HG02943 (cell line): Measurements from ENCODE around the gene TMED1.
A peak's percentile ranks its signal among the peaks of the same experiment; 100 is the strongest.
"Not testable (repeated sequence)": the region's sequence is repeated elsewhere in the genome, so short reads cannot be mapped to it uniquely, and the experiment has no call there.

Experiments
- ATAC-seq: cut with Tn5 transposase; IDR thresholded peaks from one replicate; pipeline ENCODE4 v1.9.1; 2021; ENCODE audit warnings: mild to moderate bottlenecking, low read depth, moderate library complexity; ENCODE audit not compliant: unreplicated experiment

Gene TMED1

DNA sequence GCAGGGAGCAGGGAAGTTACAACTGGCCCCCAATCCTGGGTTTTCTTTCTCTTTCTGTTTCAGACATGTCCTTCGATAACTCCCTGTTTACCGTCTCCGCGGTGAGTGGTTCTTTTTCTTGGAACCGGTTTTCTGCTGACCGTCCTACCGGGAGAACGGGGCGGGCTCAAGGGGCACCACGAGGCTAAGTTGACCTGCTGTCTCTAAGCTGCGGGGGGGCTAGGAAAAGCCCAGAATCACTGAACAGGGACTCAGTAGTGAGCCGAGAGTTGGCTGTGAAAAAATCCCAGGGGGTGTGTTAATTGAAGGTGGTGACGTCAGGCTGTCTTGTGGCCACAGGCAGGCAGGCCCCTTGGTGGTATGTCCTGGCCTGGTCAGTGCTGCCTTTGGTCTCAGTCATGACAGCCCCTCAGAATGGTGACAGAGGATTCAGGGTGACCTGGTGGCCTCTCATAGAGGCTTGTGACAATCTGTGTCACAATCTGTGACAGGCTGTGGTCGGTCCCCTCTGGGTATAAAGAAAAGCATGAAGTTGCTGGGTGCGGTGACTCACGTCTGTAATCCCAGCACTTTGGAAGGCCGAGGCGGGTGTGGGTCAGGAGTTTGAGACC lies 27.2 kb upstream of the TMED1 start:
- ATAC-seq, result no peak

DNA sequence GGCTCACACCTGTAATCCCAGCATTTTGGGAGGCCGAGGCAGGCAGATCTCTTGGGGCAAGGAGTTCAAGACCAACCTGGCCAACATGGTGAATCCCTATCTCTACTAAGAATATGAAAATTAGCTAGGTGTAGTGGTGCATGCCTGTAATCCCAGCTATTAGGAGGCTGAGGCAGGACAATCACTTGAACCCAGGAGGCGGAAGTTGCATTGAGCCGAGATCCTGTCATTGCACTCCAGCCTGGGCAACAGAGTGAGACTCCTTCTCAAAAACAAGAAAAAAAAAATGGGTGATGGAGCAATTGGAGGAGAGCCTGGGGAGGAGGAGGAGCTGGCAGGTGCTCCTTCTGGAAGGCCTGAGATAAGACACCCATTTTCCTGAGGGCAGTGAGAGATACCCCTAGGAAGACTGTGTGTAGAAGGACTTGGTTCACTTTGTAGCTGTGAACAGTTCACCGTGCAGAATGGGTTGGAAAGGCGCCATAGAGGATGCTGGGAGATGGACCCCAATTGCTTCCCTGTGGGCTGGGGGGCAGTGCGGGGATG lies 26.6 kb upstream of the TMED1 start:
- ATAC-seq, result no peak

- no peak for ATAC-seq
Observed at GRCh38 chr19:10861103-10861651, 25.2 kb upstream of the TMED1 start.

DNA sequence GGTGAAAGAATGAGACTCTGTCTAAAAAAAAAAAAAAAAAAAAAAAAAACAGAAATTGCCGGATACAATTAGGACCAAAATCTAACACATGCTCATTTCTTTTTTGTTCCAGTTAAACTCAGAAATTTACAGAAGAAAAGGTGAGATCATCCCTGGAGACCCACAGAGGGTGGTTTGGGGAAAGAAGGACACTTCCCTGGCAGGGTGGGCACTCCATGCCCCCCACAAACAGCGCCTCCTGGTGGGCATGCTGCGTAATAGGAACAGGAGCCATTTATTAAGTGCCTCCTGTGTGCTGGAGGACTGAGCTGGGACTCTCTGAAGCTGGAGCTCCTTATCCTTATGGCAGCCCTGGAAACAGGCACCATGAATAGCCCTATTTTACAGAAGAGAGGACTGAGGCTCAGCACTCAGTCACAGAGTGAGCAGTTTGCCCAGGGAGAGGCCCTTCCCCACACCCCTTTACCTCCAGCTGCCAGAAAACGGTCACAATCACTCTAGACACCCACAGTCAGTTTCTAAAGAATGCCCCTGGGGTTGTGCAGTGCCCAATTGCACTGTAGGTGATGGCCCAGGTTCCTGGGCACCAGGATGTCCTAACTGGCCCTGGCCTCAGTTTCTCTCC lies 22.3 kb upstream of the TMED1 start:
- no peak for ATAC-seq

DNA sequence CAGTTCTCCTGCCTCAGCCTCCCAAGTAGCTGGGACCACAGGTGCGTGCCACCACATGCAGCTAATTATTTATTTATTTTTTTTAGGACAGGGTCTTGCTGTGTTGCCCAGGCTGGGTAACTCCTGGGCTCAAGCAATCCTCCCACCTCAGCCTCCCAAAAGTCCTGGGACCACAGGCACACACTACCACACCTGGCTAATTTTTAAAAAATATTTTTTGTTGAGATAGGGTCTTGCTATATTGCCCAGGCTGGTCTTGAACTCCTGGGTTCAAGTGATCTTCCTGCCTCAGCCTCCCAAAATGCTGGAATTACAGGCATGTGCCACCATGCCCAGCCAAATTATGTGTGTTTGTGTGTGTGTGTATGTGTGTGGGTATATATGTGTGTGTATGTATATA lies 20.9 kb upstream of the TMED1 start:
- ATAC-seq, result not testable (repeated sequence)

DNA sequence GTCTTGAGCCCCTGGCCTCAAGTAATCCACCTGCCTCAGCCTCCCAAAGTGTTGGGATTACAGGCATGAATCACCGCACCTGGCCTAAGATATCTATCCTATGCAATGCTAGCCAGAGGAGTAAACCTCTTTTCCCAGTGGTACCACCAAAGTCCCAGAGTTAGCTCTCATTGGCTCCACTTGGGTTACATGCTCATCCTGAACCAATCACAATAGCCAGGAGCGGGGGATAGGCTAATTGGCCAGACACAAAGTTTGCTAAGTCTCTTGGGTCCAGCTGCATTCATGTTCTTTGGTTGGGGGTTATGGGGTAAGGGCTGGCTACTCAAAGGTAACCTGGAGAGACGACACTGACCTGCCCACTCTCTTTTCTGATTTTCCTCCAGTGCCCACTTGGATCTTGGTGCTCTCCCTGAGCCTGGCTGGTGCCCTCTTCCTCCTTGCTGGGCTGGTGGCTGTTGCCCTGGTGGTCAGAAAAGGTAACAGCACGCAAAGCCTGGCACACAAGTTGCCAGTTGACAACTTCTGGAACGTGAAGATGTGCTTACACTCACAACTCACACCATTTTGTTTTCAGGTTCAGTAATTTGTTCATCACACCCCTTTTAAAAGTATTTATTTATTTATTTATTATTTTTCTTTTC lies 20.0 kb upstream of the TMED1 start:
- ATAC-seq, result no peak

DNA sequence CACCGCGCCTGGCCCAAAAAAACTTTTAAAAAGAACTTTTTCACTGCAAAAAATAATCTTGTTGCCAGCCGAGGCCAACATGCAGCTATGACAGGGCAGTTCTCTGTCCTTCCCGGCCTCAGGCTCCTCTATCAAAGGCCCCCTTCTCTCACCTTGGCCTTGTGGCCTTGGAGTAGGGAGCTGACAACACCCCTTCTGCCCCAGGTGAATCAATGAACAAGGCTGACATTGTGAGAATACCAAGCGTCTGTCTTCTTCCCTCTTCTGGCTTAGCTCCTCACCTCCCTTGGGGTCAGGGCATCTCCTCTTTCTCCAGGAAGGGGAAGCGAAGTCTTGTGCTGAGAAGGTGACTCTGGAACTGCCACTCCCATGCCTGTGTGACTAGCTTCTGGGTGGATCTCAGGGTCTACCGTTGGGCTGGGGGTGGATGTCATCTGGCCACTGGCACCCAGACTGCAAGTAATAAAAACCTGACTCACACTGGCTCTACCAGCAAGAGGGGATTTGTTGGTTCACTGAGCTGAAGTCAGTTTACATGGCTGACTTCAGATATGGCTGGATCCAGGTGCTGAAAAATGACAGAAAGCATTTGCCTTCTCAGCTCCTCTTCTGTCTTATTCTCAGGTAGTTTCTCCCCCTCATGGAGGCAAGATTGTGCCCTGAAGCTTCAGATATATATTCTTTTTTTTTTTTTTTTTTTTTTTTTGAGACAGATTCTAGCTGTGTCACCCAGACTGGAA lies 18.5 kb upstream of the TMED1 start:
- no peak for ATAC-seq

DNA sequence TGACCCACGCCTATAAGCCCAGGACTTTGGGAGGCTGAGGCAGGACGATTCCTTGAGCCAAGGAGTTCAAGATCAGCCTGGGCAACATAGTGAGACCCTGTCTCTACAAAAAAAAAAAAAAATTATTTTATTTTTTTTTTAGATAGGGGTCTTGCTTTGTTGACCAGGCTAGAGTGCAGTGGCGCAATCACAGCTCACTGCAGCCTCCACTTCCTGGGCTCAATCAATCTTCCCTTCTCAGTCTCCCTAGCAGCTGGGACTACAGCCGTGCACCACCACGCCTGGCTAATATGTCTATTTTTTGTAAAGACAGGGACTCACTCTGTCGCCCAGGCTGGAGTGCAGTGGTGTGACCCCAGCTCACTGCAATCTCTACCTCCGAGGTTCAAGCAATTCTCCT lies 16.9 kb upstream of the TMED1 start:
- ATAC-seq, result no peak

GRCh38 chr19:10852098-10852800 lies 16.2 kb upstream of the TMED1 start:
- ATAC-seq, result no peak

- no peak for ATAC-seq
Observed at GRCh38 chr19:10850631-10851030, 14.6 kb upstream of the TMED1 start.

DNA sequence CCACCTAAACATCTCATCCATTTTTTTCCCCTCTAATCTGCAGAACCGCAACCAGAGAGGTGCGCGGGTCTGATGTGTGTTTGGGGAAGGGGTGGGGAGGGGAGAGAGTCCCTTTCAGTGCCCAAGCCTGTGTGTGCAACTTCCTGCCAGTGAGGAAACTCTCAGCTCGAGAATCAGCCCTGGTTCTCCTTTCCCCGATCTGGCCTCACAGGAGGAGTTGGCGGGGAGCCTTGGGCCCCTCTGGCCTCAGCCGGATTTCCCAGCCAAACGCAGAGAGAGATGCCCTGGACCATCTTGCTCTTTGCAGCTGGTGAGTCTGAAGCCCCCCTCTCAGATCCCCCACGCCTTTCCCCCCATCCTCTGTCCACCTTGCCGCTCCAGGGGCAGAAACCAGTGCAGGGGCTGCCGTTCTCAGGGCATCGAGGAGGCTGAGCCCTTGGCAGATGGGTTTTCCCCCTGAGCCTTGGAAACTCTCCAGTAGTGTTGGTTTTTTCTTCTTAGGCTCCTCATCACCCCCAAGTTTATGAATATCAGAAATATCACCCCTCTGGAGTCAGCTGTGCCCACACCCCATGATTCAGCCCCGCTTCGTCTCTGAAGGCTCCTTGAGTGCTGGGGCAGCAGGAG lies 12.3 kb upstream of the TMED1 start, which contains the start of gene C19orf38:
C19orf38 (plus strand) TSS at position 186 of the 627 bp plus-strand sequence; CDS start at position 280, 94 bp downstream.
- no peak for ATAC-seq

DNA sequence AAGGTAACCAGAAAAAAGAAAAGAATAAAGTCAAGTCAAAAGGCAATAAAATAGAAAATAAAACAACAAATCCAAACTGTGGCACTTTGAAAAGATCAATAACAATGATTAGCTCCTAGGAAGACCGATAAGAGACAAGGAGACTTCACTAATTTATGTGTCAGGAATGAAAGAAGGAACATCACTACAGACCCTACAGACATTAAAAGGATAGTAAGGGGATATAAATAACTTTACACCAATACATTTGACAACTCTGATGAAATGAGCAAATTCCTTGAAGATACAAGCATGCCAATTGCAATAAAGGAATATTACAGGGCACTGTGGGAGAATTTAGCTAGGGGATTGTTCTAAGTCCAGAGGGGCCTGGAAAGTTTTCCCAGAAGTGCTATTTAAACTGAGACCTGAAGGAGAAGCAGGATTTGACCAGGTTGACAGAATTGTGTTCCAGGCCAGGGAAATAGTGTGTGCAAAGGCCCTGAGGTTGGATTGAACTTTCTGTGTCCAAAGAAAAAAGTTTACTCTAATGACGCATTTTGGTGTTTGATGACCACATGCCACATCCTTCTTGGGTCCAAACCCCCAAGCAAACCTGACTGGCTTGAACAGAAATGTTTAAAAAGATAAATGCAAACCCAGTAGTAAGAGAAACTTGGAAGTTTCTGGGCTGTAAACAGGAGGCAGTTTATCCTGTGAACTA lies 10.6 kb upstream of the TMED1 start:
- no peak for ATAC-seq

GRCh38 chr19:10842788-10843187 lies 6.8 kb upstream of the TMED1 start:
- no peak for ATAC-seq

DNA sequence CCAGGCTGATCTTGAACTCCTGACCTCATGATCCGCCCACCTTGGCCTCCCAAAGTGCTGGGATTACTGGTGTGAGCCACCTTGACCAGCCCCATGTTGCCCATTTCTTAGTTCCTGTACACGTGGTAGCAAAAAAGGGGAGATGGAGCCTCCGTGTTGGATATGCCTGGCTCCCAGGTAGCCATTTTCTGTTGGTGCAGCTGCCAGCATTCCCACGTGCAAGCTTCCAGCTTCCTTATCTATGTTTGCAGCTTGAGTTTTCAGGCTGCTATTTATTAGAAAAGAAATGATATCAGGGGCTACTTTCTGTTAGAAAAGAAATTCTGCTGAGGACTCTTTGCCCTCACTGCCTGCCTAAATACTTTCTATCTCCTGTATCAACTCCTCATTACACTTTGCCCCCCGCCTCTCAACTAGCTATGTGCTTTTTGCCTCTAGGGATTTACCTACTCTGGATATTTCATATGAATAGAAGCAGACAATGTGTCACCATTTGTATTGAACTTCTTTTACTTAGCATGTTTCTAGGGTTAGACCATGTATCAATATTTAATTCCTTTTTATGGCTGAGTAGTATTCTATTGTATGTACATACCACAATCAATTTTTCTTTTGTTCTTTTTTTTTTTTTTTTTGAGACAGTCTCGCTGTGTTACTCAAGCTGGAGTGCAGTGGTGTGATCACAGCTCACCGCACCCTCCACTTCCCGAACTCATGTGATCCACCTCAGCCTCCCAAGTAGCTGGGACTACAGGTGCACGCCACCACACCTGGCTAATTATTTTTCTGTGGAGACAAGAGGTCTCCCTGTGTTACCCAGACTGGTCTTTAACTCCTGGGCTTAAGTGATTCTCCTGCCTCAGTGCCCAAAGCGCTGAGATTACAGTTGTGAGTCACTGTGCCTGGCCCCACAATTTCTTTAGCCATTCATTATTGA lies 3.4 kb upstream of the TMED1 start:
- no peak for ATAC-seq

DNA sequence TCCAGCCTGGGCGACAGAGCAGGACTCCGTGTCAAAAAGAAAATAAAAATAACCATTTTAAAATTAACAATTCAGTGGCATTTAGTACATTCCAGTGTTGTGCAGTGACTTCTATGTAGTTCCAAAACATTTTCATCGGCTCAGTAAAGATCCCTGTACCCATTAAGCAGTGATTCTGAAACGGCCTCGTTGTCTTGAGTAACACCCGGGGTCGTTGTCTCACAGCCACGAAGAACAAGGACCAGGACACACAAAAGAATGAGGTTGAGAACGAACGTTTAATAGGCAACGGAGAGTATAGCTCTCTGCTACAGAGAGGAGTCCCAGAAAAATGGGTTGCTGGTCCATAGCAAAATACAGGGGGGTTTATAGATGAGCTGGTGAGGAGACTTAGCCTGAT lies 2.4 kb upstream of the TMED1 start:
- ATAC-seq, result no peak

DNA sequence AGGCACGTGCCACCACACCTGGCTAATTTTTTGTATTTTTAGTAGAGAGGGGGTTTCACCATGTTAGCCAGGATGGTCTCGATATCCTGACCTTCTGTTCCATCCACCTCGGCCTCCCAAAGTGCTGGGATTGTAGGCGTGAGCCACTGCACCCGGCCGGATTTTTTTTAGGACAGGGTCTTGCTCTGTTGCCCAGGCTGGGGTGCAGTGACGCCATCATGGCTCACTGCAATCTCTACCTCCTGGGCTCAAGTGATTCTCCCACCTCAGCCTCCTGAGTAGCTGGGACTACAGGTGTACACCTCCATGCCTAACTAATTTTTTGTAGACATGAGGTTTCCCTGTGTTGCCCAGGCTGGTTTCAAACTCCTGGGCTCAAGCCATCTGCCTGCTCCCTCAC lies 1.6 kb upstream of the TMED1 start:
- ATAC-seq, result not testable (repeated sequence)

- peak; percentile 9 for ATAC-seq
Observed at GRCh38 chr19:10836479-10837330, 693 bp upstream of the TMED1 start.
